Mesenchymal stem cell (in vitro differentiated cells and primary cell): ENCODE results near the gene BCKDHA.

ENCODE experiments used
- DNase-seq: peaks from one replicate; pipeline ENCODE4 v3.0.0-alpha.2; 2013
- H2AFZ ChIP-seq: one replicate; pipeline ENCODE4 v1.6.1; 2013; ENCODE audit warnings: low read depth, mild to moderate bottlenecking, control low read depth, inconsistent platforms, low read length, moderate library complexity
- H2AK5ac ChIP-seq: 2 replicates; pipeline ENCODE4 v1.6.1; 2013; ENCODE audit warnings: low read length, moderate library complexity, mild to moderate bottlenecking, inconsistent platforms; ENCODE audit not compliant: severe bottlenecking
- H2BK120ac ChIP-seq: one replicate; pipeline ENCODE4 v1.6.1; 2013; ENCODE audit warnings: low read depth, mild to moderate bottlenecking, inconsistent platforms, low read length, moderate library complexity
- H2BK12ac ChIP-seq, 2 experiments: one replicate each; pipeline ENCODE4 v1.6.1; 2013; ENCODE audit warnings: inconsistent platforms in 2 of 2, low read length in 2 of 2, mild to moderate bottlenecking in 2 of 2, moderate library complexity in 2 of 2, control low read depth in 1 of 2
- H2BK15ac ChIP-seq: one replicate; pipeline ENCODE4 v1.6.1; 2013; ENCODE audit warnings: mild to moderate bottlenecking, low read depth, inconsistent platforms; ENCODE audit not compliant: poor library complexity, severe bottlenecking
- H2BK5ac ChIP-seq: 2 replicates; pipeline ENCODE4 v1.6.1; 2013; ENCODE audit warnings: low read depth, mild to moderate bottlenecking, low read length, control low read depth, inconsistent platforms; ENCODE audit not compliant: poor library complexity, severe bottlenecking
- H3K14ac ChIP-seq, 2 experiments: one replicate each; pipeline ENCODE4 v1.6.1; 2013; ENCODE audit warnings: inconsistent platforms in 2 of 2, low read length in 2 of 2, control low read depth in 1 of 2, mild to moderate bottlenecking in 1 of 2, moderate library complexity in 1 of 2
- H3K18ac ChIP-seq, 2 experiments: one replicate each; pipeline ENCODE4 v1.6.1; 2013; ENCODE audit warnings: inconsistent platforms in 2 of 2, low read length in 2 of 2, control low read depth in 1 of 2, low read depth in 1 of 2, mild to moderate bottlenecking in 1 of 2
- H3K23ac ChIP-seq, 2 experiments: one replicate each; pipeline ENCODE4 v1.6.1; 2013; ENCODE audit warnings: inconsistent platforms in 2 of 2, low read length in 2 of 2, mild to moderate bottlenecking in 2 of 2, moderate library complexity in 2 of 2, control low read depth in 1 of 2
- H3K27ac ChIP-seq: 2 replicates; pipeline ENCODE4 v1.5.1; 2013; ENCODE audit warnings: mild to moderate bottlenecking, moderate library complexity, low read length, control low read depth, inconsistent platforms; ENCODE audit not compliant: poor library complexity, severe bottlenecking
- H3K27me3 ChIP-seq, 2 experiments: 2 replicates each; pipeline versions ENCODE4 v1.6.1 to v1.7.0; 2013; ENCODE audit warnings: low read length in 2 of 2, mild to moderate bottlenecking in 2 of 2, moderate library complexity in 2 of 2, control low read depth in 1 of 2, inconsistent platforms in 1 of 2; ENCODE audit not compliant: control insufficient read depth in 1 of 2, insufficient read depth in 1 of 2
- H3K36me3 ChIP-seq, 2 experiments: 2 replicates each; pipeline versions ENCODE4 v1.6.1 to v1.7.0; 2013; ENCODE audit warnings: low read length in 2 of 2, control low read depth in 1 of 2, inconsistent platforms in 1 of 2, low read depth in 1 of 2, mild to moderate bottlenecking in 1 of 2; ENCODE audit not compliant: insufficient read depth in 2 of 2, control insufficient read depth in 1 of 2
- H3K4ac ChIP-seq, 2 experiments: one replicate each; pipeline ENCODE4 v1.6.1; 2013; ENCODE audit warnings: inconsistent platforms in 2 of 2, low read length in 2 of 2, mild to moderate bottlenecking in 2 of 2, moderate library complexity in 2 of 2, control low read depth in 1 of 2, low read depth in 1 of 2
- H3K4me1 ChIP-seq: 2 replicates; pipeline ENCODE4 v1.6.1; 2013; ENCODE audit warnings: low read depth, low read length, control low read depth; ENCODE audit not compliant: control insufficient read depth, insufficient read depth
- H3K4me2 ChIP-seq: 2 replicates; pipeline ENCODE4 v1.6.1; 2013; ENCODE audit warnings: low read length, mild to moderate bottlenecking, inconsistent platforms; ENCODE audit not compliant: poor library complexity, severe bottlenecking
- H3K4me3 ChIP-seq, 2 experiments: 2 replicates each; pipeline versions ENCODE4 v1.5.1 to v1.7.0; 2013; ENCODE audit warnings: low read length in 2 of 2, mild to moderate bottlenecking in 2 of 2, control low read depth in 1 of 2, low read depth in 1 of 2; ENCODE audit not compliant: insufficient read depth in 1 of 2
- H3K79me1 ChIP-seq: replicated peaks from 2 replicates; pipeline ENCODE4 v1.6.1; 2013; ENCODE audit warnings: mild to moderate bottlenecking, control low read depth, low read length, inconsistent platforms; ENCODE audit not compliant: poor library complexity, severe bottlenecking
- H3K9ac ChIP-seq: 2 replicates; pipeline ENCODE4 v1.7.0; 2013; ENCODE audit warnings: mild to moderate bottlenecking, low read length, moderate library complexity
- H3K9me3 ChIP-seq: 2 replicates; pipeline ENCODE4 v1.7.0; 2013; ENCODE audit warnings: mild to moderate bottlenecking, low read length; ENCODE audit not compliant: control insufficient read depth
- H4K8ac ChIP-seq: one replicate; pipeline ENCODE4 v1.6.1; 2013; ENCODE audit warnings: inconsistent platforms, mild to moderate bottlenecking, low read length, moderate library complexity
- H4K91ac ChIP-seq: one replicate; pipeline ENCODE4 v1.6.1; 2013; ENCODE audit warnings: mild to moderate bottlenecking, low read length, inconsistent platforms
- WGBS: methylation state at CpG from one replicate; pipeline ENCODE4 v1.1.7; 2013; ENCODE audit warnings: mixed read lengths; 5-methylcytosine and 5-hydroxymethylcytosine counted together

BCKDHA gene

GRCh38 chr19:41352279-41352608 is 45.4 kb upstream of the BCKDHA start:
- H3K4me1 ChIP-seq, result peaks cover 14% of the 10 kb centered on the region
- peaks cover 7 to 15% of the 10 kb centered on the region in 2 experiments for H3K36me3 ChIP-seq
- peak overlapping the region in 1 of 2 experiments; percentile 83 for H2BK12ac ChIP-seq
- peak overlapping the region in 1 of 2 experiments; percentile 84 for H3K4ac ChIP-seq
- H3K18ac ChIP-seq, result peak overlapping the region; percentile 48 to 87
- H3K14ac ChIP-seq, result peak overlapping the region in 1 of 2 experiments; percentile 82
- H3K9me3 ChIP-seq, result no peaks in the 10 kb centered on the region
- H2BK120ac ChIP-seq, result peak overlapping the region; percentile 93
- peaks cover 18% of the 10 kb centered on the region for H3K79me1 ChIP-seq
- no peaks in the 10 kb centered on the region for H3K27me3 ChIP-seq
- H4K8ac ChIP-seq, result peak overlapping the region; percentile 31
- peak overlapping the region; percentile 90 for H3K9ac ChIP-seq
- H3K4me2 ChIP-seq, result peak overlapping the region; percentile 98
- H2BK5ac ChIP-seq, result no peak overlapping the region
- H2AK5ac ChIP-seq, result no peak overlapping the region
- H3K27ac ChIP-seq, result no peak overlapping the region
- H2AFZ ChIP-seq, result no peak overlapping the region
- peak overlapping the region in 1 of 2 experiments; percentile 99 for H3K23ac ChIP-seq
- H3K4me3 ChIP-seq, result peak overlapping the region; percentile 84 to 99
- DNase-seq, result peak; percentile 16
- 1% methylated on average over 12 of the region's 12 CpGs for WGBS
- H2BK15ac ChIP-seq, result no peak overlapping the region
- no peak overlapping the region for H4K91ac ChIP-seq

GRCh38 chr19:41352609-41353465 is 44.8 kb upstream of the BCKDHA start:
- H3K27ac ChIP-seq, result no peak overlapping the region
- H3K9me3 ChIP-seq, result no peaks in the 10 kb centered on the region
- peaks cover 16% of the 10 kb centered on the region for H3K79me1 ChIP-seq
- H3K4me2 ChIP-seq, result peak overlapping the region; percentile 98
- under 1% methylated on average over 69 of the region's 71 CpGs for WGBS
- H3K4ac ChIP-seq, result peak overlapping the region; percentile 90 to 91
- peaks cover 4 to 14% of the 10 kb centered on the region in 2 experiments for H3K36me3 ChIP-seq
- peak overlapping the region; percentile 87 for H4K8ac ChIP-seq
- H3K27me3 ChIP-seq, result no peaks in the 10 kb centered on the region
- H3K9ac ChIP-seq, result peak overlapping the region; percentile 90
- H4K91ac ChIP-seq, result peak overlapping the region; percentile 78
- H2BK12ac ChIP-seq, result peak overlapping the region in 1 of 2 experiments; percentile 84
- peak overlapping the region; percentile 96 to 98 for H3K18ac ChIP-seq
- peak overlapping the region in 1 of 2 experiments; percentile 98 for H3K14ac ChIP-seq
- H3K4me3 ChIP-seq, result peak overlapping the region; percentile 84 to 99
- H2BK5ac ChIP-seq, result peak overlapping the region; percentile 33
- H2AFZ ChIP-seq, result peak overlapping the region; percentile 0
- peaks cover 14% of the 10 kb centered on the region for H3K4me1 ChIP-seq
- DNase-seq, result peak; percentile 73
- peak overlapping the region; percentile 93 for H2BK120ac ChIP-seq
- H2AK5ac ChIP-seq, result no peak overlapping the region
- H3K23ac ChIP-seq, result peak overlapping the region in 1 of 2 experiments; percentile 99
- H2BK15ac ChIP-seq, result peak overlapping the region; percentile 82

GRCh38 chr19:41353466-41354342 is 43.9 kb upstream of the BCKDHA start, which contains the start of gene TGFB1:
TGFB1 (minus strand) TSS chr19:41353922; CDS start chr19:41353044, 878 bp downstream.
- Histone ChIP-seq H3K27ac (no peak within 1 kb of the TSS), H4K8ac (peak within 1 kb of the TSS; percentile 87)
- 1% methylated on average over 48 of the region's 78 CpGs for WGBS

More at GRCh38 chr19:41353466-41354342, 43.9 kb upstream of the BCKDHA start, which contains the start of gene TGFB1:
- Histone ChIP-seq H3K79me1 (peaks cover 11% of the 10 kb centered on the region), H4K91ac (peak within 1 kb of the TSS; percentile 78), H3K9ac (peak within 1 kb of the TSS; percentile 90), H3K9me3 (no peaks in the 10 kb centered on the region), H2BK15ac (peak within 1 kb of the TSS; percentile 82), H2AFZ (peak within 1 kb of the TSS; percentile 0), H2BK120ac (peak within 1 kb of the TSS; percentile 93), H2BK5ac (peak within 1 kb of the TSS; percentile 33), H2AK5ac (no peak within 1 kb of the TSS), H3K4me2 (peak within 1 kb of the TSS; percentile 98), H3K18ac (peak within 1 kb of the TSS; percentile 96 to 98), H3K36me3 (peaks cover 0 to 11% of the 10 kb centered on the region in 2 experiments), H3K4me3 (peak within 1 kb of the TSS; percentile 84 to 99), H3K27me3 (no peaks in the 10 kb centered on the region), H2BK12ac (peak within 1 kb of the TSS in 1 of 2 experiments; percentile 84), H3K4ac (peak within 1 kb of the TSS; percentile 90 to 91), H3K14ac (peak within 1 kb of the TSS in 1 of 2 experiments; percentile 98), H3K4me1 (peaks cover 12% of the 10 kb centered on the region), H3K23ac (peak within 1 kb of the TSS in 1 of 2 experiments; percentile 99)
- DNase-seq, result peak; percentile 90
